Keratinocyte (primary cell): ENCODE data around the gene ATP6V0E2. TPM values are rescaled to one million over a fixed set of nuclear protein-coding genes. Genes with fewer than 3 reads are reported as not detected.

ENCODE experiments used
- DNase-seq: peaks from one replicate; pipeline ENCODE4 v3.0.0-alpha.2; 2011; ENCODE audit warnings: low read depth, missing footprints, low spot score
- FAIRE-seq: peaks from 2 replicates; lab custom pipeline; 2011; peaks lifted over from hg19 to GRCh38; lab: Jason Lieb, UNC
- H2AFZ ChIP-seq: 2 replicates; pipeline ENCODE4 v1.6.0; 2012; ENCODE audit warnings: low read length, control low read depth, inconsistent platforms; ENCODE audit not compliant: control insufficient read depth
- H3K27ac ChIP-seq: 2 replicates; pipeline ENCODE4 v1.5.1; 2011; ENCODE audit warnings: low read length; ENCODE audit not compliant: control insufficient read depth, insufficient read depth
- H3K27me3 ChIP-seq: 3 replicates; pipeline ENCODE4 v1.6.0; 2011; ENCODE audit warnings: low read length; ENCODE audit not compliant: control insufficient read depth, insufficient read depth; ENCODE audit errors: extremely low read depth
- H3K36me3 ChIP-seq, 2 experiments: 2 replicates in 1 of 2; 3 replicates in 1 of 2; pipeline ENCODE4 v1.5.1; 2011; ENCODE audit warnings: low read length in 2 of 2, mild to moderate bottlenecking in 1 of 2; ENCODE audit not compliant: control insufficient read depth in 2 of 2, insufficient read depth in 2 of 2; ENCODE audit errors: extremely low read depth in 1 of 2
- H3K4me1 ChIP-seq: 3 replicates; pipeline ENCODE4 v1.5.1; 2011; ENCODE audit warnings: low read length; ENCODE audit not compliant: control insufficient read depth, insufficient read depth; ENCODE audit errors: extremely low read depth
- H3K4me2 ChIP-seq: 3 replicates; pipeline ENCODE4 v1.6.0; 2011; ENCODE audit warnings: low read depth, low read length; ENCODE audit not compliant: control insufficient read depth, insufficient read depth; ENCODE audit errors: extremely low read depth
- H3K4me3 ChIP-seq, 3 experiments: fragments of 200-600 bp in 1 of 3; sonication (generic) in 1 of 3; 2 replicates in 2 of 3; 3 replicates in 1 of 3; pipeline ENCODE4 v1.5.1; 2011 to 2016; ENCODE audit warnings: low read length in 3 of 3, mild to moderate bottlenecking in 3 of 3, control low read depth in 2 of 3, inconsistent platforms in 1 of 3, low read depth in 1 of 3, mixed read lengths in 1 of 3, mixed run types in 1 of 3, moderate library complexity in 1 of 3; ENCODE audit not compliant: control insufficient read depth in 2 of 3, insufficient read depth in 2 of 3; ENCODE audit errors: extremely low read depth in 1 of 3
- H3K79me2 ChIP-seq: 2 replicates; pipeline ENCODE4 v1.6.0; 2012; ENCODE audit warnings: low read length; ENCODE audit not compliant: control insufficient read depth, insufficient read depth
- H3K9ac ChIP-seq: 3 replicates; pipeline ENCODE4 v1.6.0; 2011; ENCODE audit warnings: low read length; ENCODE audit not compliant: control insufficient read depth, insufficient read depth; ENCODE audit errors: extremely low read depth
- H3K9me1 ChIP-seq: 3 replicates; pipeline ENCODE4 v1.6.0; 2011; ENCODE audit warnings: low read length; ENCODE audit not compliant: control insufficient read depth, insufficient read depth; ENCODE audit errors: extremely low read depth
- H3K9me3 ChIP-seq: 2 replicates; pipeline ENCODE4 v1.5.1; 2012; ENCODE audit warnings: low read depth, low read length; ENCODE audit not compliant: control insufficient read depth
- H4K20me1 ChIP-seq: 3 replicates; pipeline ENCODE4 v1.6.0; 2011; ENCODE audit warnings: low read length; ENCODE audit not compliant: control insufficient read depth, insufficient read depth; ENCODE audit errors: extremely low read depth
- EZH2 ChIP-seq: IDR thresholded peaks from one replicate; pipeline ENCODE4 v1.6.1; 2012; ENCODE audit warnings: inconsistent platforms, mild to moderate bottlenecking, low read length, moderate library complexity
- dilution Hi-C: fragments of 300-500 bp; cut with MboI; formaldehyde crosslinking; loops from one replicate; pipeline ENCODE4 v1.7.0; 2020; ENCODE audit warnings: low sequenced_read_pairs; ENCODE audit not compliant: extremely low pct_ligation_motif_present
- polyA plus RNA-seq, 5 experiments: library from polyadenylated mRNA; depleted of rRNA in 3 of 5; stranded (reverse) in 3 of 5; stranded (forward) in 1 of 5; unstranded in 1 of 5; fragments of >200 nt; gene quantifications; 1 replicate in 1 of 5; 2 replicates in 3 of 5; 3 replicates in 1 of 5; pipeline versions ENCODE4 v1.2.1 to v1.2.3, GENCODE V29; 2011 to 2012; ENCODE audit warnings: missing spikeins in 2 of 5, low read depth in 1 of 5, low replicate concordance in 1 of 5
- TF ChIP-seq, protein P1 (sequence below), 3 experiments: IDR thresholded peaks in 1 of 3; conservative IDR thresholded peaks in 1 of 3; optimal IDR thresholded peaks in 1 of 3; 2 replicates in 2 of 3; 3 replicates in 1 of 3; pipeline versions ENCODE3 to v1.5.1; 2011; ENCODE audit warnings: low read length in 3 of 3, mild to moderate bottlenecking in 3 of 3, moderate library complexity in 2 of 3, control low read depth in 1 of 3, inconsistent platforms in 1 of 3; ENCODE audit not compliant: insufficient read depth in 2 of 3; ENCODE audit errors: extremely low read depth in 1 of 3

The ATP6V0E2 gene
- polyA plus RNA-seq, 1 donor (not counting 4 experiments of a cell fraction or from before 2014, with no cell fraction given), result 5.0 TPM

DNA sequence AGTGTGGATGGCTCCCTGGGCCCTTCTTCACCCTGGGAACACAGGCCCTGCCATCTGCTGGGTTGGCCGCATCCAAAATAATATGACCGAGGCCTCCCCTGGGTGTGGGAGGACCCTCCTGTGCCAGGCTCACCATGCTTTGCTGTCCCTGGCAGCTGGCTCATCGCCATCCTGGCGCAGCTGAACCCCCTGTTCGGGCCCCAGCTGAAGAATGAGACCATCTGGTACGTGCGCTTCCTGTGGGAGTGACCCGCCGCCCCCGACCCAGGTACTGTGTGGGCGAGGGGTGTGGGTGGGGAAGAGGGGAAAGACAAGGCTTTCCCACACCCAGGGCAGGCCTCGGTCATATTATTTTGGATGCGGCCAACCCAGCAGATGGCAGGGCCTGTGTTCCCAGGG, 4.8 kb downstream of the ATP6V0E2 start:
- H3K9ac ChIP-seq, result no peak overlapping the region

DNA sequence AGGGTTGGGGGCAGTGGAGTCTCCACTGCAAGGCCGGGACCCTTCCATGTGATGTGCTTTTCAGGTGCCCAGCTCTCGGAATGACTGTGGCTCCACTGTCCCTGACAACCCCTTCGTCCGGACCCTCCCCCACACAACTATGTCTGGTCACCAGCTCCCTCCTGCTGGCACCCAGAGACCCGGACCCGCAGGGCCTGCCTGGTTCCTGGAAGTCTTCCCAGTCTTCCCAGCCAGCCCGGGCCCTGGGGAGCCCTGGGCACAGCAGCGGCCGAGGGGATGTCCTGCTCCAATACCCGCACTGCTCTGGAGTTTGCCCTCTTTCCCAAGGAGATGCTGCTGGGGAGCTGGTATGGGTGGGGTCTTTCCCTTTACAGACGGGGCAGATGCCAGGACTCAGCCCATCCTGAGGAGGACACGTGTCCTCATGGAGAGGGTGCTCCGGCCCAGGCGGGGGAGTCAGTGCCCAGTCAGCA, 5.5 kb downstream of the ATP6V0E2 start:
- H4K20me1 ChIP-seq, result no peaks in the 10 kb centered on the region
- dilution Hi-C loops, result no loop called here
- H3K4me2 ChIP-seq, result no peak overlapping the region
- H2AFZ ChIP-seq, result no peak overlapping the region
- H3K79me2 ChIP-seq, result no peaks in the 10 kb centered on the region
- no peak overlapping the region for H3K27ac ChIP-seq
- no peaks in the 10 kb centered on the region for H3K9me3 ChIP-seq
- FAIRE-seq, result no peak
- H3K9me1 ChIP-seq, result no peaks in the 10 kb centered on the region
- H3K36me3 ChIP-seq, result no peaks in the 10 kb centered on the region
- H3K4me3 ChIP-seq, result no peak overlapping the region
- peaks cover 2% of the 10 kb centered on the region for H3K4me1 ChIP-seq
- no peaks in the 10 kb centered on the region for H3K27me3 ChIP-seq
- no peak overlapping the region for H3K9ac ChIP-seq
- no peak for DNase-seq
- no peak for TF ChIP-seq EZH2
- TF ChIP-seq, protein P1, sequence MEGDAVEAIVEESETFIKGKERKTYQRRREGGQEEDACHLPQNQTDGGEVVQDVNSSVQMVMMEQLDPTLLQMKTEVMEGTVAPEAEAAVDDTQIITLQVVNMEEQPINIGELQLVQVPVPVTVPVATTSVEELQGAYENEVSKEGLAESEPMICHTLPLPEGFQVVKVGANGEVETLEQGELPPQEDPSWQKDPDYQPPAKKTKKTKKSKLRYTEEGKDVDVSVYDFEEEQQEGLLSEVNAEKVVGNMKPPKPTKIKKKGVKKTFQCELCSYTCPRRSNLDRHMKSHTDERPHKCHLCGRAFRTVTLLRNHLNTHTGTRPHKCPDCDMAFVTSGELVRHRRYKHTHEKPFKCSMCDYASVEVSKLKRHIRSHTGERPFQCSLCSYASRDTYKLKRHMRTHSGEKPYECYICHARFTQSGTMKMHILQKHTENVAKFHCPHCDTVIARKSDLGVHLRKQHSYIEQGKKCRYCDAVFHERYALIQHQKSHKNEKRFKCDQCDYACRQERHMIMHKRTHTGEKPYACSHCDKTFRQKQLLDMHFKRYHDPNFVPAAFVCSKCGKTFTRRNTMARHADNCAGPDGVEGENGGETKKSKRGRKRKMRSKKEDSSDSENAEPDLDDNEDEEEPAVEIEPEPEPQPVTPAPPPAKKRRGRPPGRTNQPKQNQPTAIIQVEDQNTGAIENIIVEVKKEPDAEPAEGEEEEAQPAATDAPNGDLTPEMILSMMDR (optimal IDR thresholded peaks at IDR 0.05 in 1 of 3, IDR thresholded peaks at IDR 0.05 in 1 of 3, conservative IDR thresholded peaks at IDR 0.05 in 1 of 3; ENCODE audit: extremely low read depth in 1 of 3, insufficient read depth in 2 of 3, low read length in 3 of 3), result no peak

More for the DNA sequence above, 4.8 kb downstream of the ATP6V0E2 start:
- no peak for DNase-seq
- H3K79me2 ChIP-seq, result no peaks in the 10 kb centered on the region
- H3K27ac ChIP-seq, result no peak overlapping the region
- dilution Hi-C loops, result no loop called here
- H3K36me3 ChIP-seq, result no peaks in the 10 kb centered on the region
- H2AFZ ChIP-seq, result no peak overlapping the region
- no peaks in the 10 kb centered on the region for H3K27me3 ChIP-seq
- no peaks in the 10 kb centered on the region for H4K20me1 ChIP-seq
- no peak for FAIRE-seq
- no peaks in the 10 kb centered on the region for H3K9me3 ChIP-seq
- H3K4me3 ChIP-seq, result no peak overlapping the region
- peaks cover 5% of the 10 kb centered on the region for H3K4me1 ChIP-seq
- TF ChIP-seq, protein P1 (optimal IDR thresholded peaks at IDR 0.05 in 1 of 3, IDR thresholded peaks at IDR 0.05 in 1 of 3, conservative IDR thresholded peaks at IDR 0.05 in 1 of 3; ENCODE audit: extremely low read depth in 1 of 3, insufficient read depth in 2 of 3, low read length in 3 of 3), result no peak
- no peak for TF ChIP-seq EZH2
- no peak overlapping the region for H3K4me2 ChIP-seq
- no peaks in the 10 kb centered on the region for H3K9me1 ChIP-seq
